Keratinocyte (primary cell): ENCODE data around the gene USP44. TPM values are rescaled to one million over a fixed set of nuclear protein-coding genes. Genes with fewer than 3 reads are reported as not detected.

Experiments used
- DNase-seq: peaks from one replicate; pipeline ENCODE4 v3.0.0-alpha.2; 2011; ENCODE audit warnings: low read depth, missing footprints, low spot score
- FAIRE-seq: peaks from 2 replicates; lab custom pipeline; 2011; peaks lifted over from hg19 to GRCh38; lab: Jason Lieb, UNC
- H2AFZ ChIP-seq: 2 replicates; pipeline ENCODE4 v1.6.0; 2012; ENCODE audit warnings: low read length, control low read depth, inconsistent platforms; ENCODE audit not compliant: control insufficient read depth
- H3K27ac ChIP-seq: 2 replicates; pipeline ENCODE4 v1.5.1; 2011; ENCODE audit warnings: low read length; ENCODE audit not compliant: control insufficient read depth, insufficient read depth
- H3K27me3 ChIP-seq: 3 replicates; pipeline ENCODE4 v1.6.0; 2011; ENCODE audit warnings: low read length; ENCODE audit not compliant: control insufficient read depth, insufficient read depth; ENCODE audit errors: extremely low read depth
- H3K36me3 ChIP-seq, 2 experiments: 2 replicates in 1 of 2; 3 replicates in 1 of 2; pipeline ENCODE4 v1.5.1; 2011; ENCODE audit warnings: low read length in 2 of 2, mild to moderate bottlenecking in 1 of 2; ENCODE audit not compliant: control insufficient read depth in 2 of 2, insufficient read depth in 2 of 2; ENCODE audit errors: extremely low read depth in 1 of 2
- H3K4me1 ChIP-seq: 3 replicates; pipeline ENCODE4 v1.5.1; 2011; ENCODE audit warnings: low read length; ENCODE audit not compliant: control insufficient read depth, insufficient read depth; ENCODE audit errors: extremely low read depth
- H3K4me2 ChIP-seq: 3 replicates; pipeline ENCODE4 v1.6.0; 2011; ENCODE audit warnings: low read depth, low read length; ENCODE audit not compliant: control insufficient read depth, insufficient read depth; ENCODE audit errors: extremely low read depth
- H3K4me3 ChIP-seq, 3 experiments: fragments of 200-600 bp in 1 of 3; sonication (generic) in 1 of 3; 2 replicates in 2 of 3; 3 replicates in 1 of 3; pipeline ENCODE4 v1.5.1; 2011 to 2016; ENCODE audit warnings: low read length in 3 of 3, mild to moderate bottlenecking in 3 of 3, control low read depth in 2 of 3, inconsistent platforms in 1 of 3, low read depth in 1 of 3, mixed read lengths in 1 of 3, mixed run types in 1 of 3, moderate library complexity in 1 of 3; ENCODE audit not compliant: control insufficient read depth in 2 of 3, insufficient read depth in 2 of 3; ENCODE audit errors: extremely low read depth in 1 of 3
- H3K79me2 ChIP-seq: 2 replicates; pipeline ENCODE4 v1.6.0; 2012; ENCODE audit warnings: low read length; ENCODE audit not compliant: control insufficient read depth, insufficient read depth
- H3K9ac ChIP-seq: 3 replicates; pipeline ENCODE4 v1.6.0; 2011; ENCODE audit warnings: low read length; ENCODE audit not compliant: control insufficient read depth, insufficient read depth; ENCODE audit errors: extremely low read depth
- H3K9me1 ChIP-seq: 3 replicates; pipeline ENCODE4 v1.6.0; 2011; ENCODE audit warnings: low read length; ENCODE audit not compliant: control insufficient read depth, insufficient read depth; ENCODE audit errors: extremely low read depth
- H3K9me3 ChIP-seq: 2 replicates; pipeline ENCODE4 v1.5.1; 2012; ENCODE audit warnings: low read depth, low read length; ENCODE audit not compliant: control insufficient read depth
- H4K20me1 ChIP-seq: 3 replicates; pipeline ENCODE4 v1.6.0; 2011; ENCODE audit warnings: low read length; ENCODE audit not compliant: control insufficient read depth, insufficient read depth; ENCODE audit errors: extremely low read depth
- CTCF ChIP-seq, 3 experiments: IDR thresholded peaks in 1 of 3; conservative IDR thresholded peaks in 1 of 3; optimal IDR thresholded peaks in 1 of 3; 2 replicates in 2 of 3; 3 replicates in 1 of 3; pipeline versions ENCODE3 to v1.5.1; 2011; ENCODE audit warnings: low read length in 3 of 3, mild to moderate bottlenecking in 3 of 3, moderate library complexity in 2 of 3, control low read depth in 1 of 3, inconsistent platforms in 1 of 3; ENCODE audit not compliant: insufficient read depth in 2 of 3; ENCODE audit errors: extremely low read depth in 1 of 3
- EZH2 ChIP-seq: IDR thresholded peaks from one replicate; pipeline ENCODE4 v1.6.1; 2012; ENCODE audit warnings: inconsistent platforms, mild to moderate bottlenecking, low read length, moderate library complexity
- dilution Hi-C: fragments of 300-500 bp; cut with MboI; formaldehyde crosslinking; loops from one replicate; pipeline ENCODE4 v1.7.0; 2020; ENCODE audit warnings: low sequenced_read_pairs; ENCODE audit not compliant: extremely low pct_ligation_motif_present
- polyA plus RNA-seq, 5 experiments: library from polyadenylated mRNA; depleted of rRNA in 3 of 5; stranded (reverse) in 3 of 5; stranded (forward) in 1 of 5; unstranded in 1 of 5; fragments of >200 nt; gene quantifications; 1 replicate in 1 of 5; 2 replicates in 3 of 5; 3 replicates in 1 of 5; pipeline versions ENCODE4 v1.2.1 to v1.2.3, GENCODE V29; 2011 to 2012; ENCODE audit warnings: missing spikeins in 2 of 5, low read depth in 1 of 5, low replicate concordance in 1 of 5

The USP44 gene
- polyA plus RNA-seq, 1 donor (not counting 4 experiments of a cell fraction or from before 2014, with no cell fraction given): 0.18 TPM

DNA sequence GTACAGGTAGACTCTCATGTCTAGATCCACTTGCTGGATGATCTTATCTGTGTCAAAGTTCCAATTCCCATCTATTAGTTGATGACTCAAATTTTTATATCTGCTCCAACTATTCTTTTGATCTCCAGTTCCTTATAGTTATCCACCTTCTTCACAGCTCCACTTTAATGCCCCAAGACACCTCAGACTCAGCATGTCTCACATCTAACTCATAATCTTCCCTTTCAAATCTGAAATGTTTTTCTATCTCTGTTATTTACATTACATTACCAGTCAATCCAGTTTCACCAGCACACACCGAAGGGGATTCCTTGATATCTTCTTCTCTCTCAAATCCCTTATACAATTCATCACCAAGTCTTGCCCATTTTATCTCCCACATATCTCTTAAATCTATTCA lies 81.0 kb downstream of the USP44 start:
- dilution Hi-C loops: no loop called here
- no peak overlapping the region for H2AFZ ChIP-seq
- H3K4me1 ChIP-seq: peaks cover 5% of the 10 kb centered on the region
- peaks cover 14% of the 10 kb centered on the region for H3K79me2 ChIP-seq
- H3K36me3 ChIP-seq: no peaks in the 10 kb centered on the region
- DNase-seq: no peak
- FAIRE-seq: no peak
- no peak overlapping the region for H3K9ac ChIP-seq
- no peak overlapping the region for H3K4me3 ChIP-seq
- TF ChIP-seq EZH2 (no peak), CTCF (optimal IDR thresholded peaks at IDR 0.05 in 1 of 3, IDR thresholded peaks at IDR 0.05 in 1 of 3, conservative IDR thresholded peaks at IDR 0.05 in 1 of 3; ENCODE audit: extremely low read depth in 1 of 3, insufficient read depth in 2 of 3, low read length in 3 of 3) (no peak)
- no peaks in the 10 kb centered on the region for H4K20me1 ChIP-seq
- no peak overlapping the region for H3K4me2 ChIP-seq
- no peak overlapping the region for H3K27ac ChIP-seq
- H3K9me3 ChIP-seq: no peaks in the 10 kb centered on the region
- no peaks in the 10 kb centered on the region for H3K27me3 ChIP-seq
- H3K9me1 ChIP-seq: no peaks in the 10 kb centered on the region

Other genes with a start within 250 kb of the USP44 start
- 51.0 to 103 TPM (median 68.4 TPM) in 3 replicates for gene METAP2, start 77.3 kb downstream of the USP44 start, polyA plus RNA-seq
- gene NTN4, start 239.3 kb upstream of the USP44 start, polyA plus RNA-seq: 8.3 to 19.5 TPM (median 11.1 TPM) in 3 replicates